H1 (cell line): ENCODE results near the gene B3GLCT. TPM values are rescaled to one million over a fixed set of nuclear protein-coding genes. Genes with fewer than 3 reads are reported as not detected.

Source experiments
- CTCF ChIA-PET: fragments of 300-600 bp; sonication (Branson Sonifier 250); formaldehyde crosslinking; loops from one replicate; lab custom pipeline; 2021; ENCODE audit not compliant: partially characterized antibody; lab: Charles Lee
- POLR2A ChIA-PET: fragments of 300-600 bp; sonication (Branson Sonifier 250); formaldehyde crosslinking; loops from one replicate; lab custom pipeline; 2021; ENCODE audit warnings: inconsistent platforms; ENCODE audit not compliant: partially characterized antibody; lab: Charles Lee
- DNase-seq, 2 experiments: peaks; one replicate each; pipeline versions ENCODE4 v3.0.0 to v3.0.0-alpha.2; 2010 to 2022; ENCODE audit warnings: low spot score in 2 of 2, low read depth in 1 of 2, mixed read lengths in 1 of 2
- FAIRE-seq: peaks from 2 replicates; lab custom pipeline; 2011; peaks lifted over from hg19 to GRCh38; lab: Jason Lieb, UNC
- H2AFZ ChIP-seq: 2 replicates; pipeline ENCODE4 v1.8.1; 2012; ENCODE audit warnings: low read length, inconsistent platforms
- H2AK5ac ChIP-seq: 2 replicates; pipeline ENCODE4 v1.6.1; 2013; ENCODE audit warnings: low read depth, low read length
- H2BK120ac ChIP-seq: replicated peaks from 2 replicates; pipeline ENCODE3; 2013; ENCODE audit warnings: low read depth, low read length, inconsistent platforms
- H2BK12ac ChIP-seq: 2 replicates; pipeline ENCODE4 v1.6.1; 2013; ENCODE audit warnings: low read depth, low read length
- H2BK15ac ChIP-seq: 2 replicates; pipeline ENCODE4 v1.6.1; 2013; ENCODE audit warnings: low read length
- H2BK20ac ChIP-seq: 2 replicates; pipeline ENCODE4 v1.6.1; 2013; ENCODE audit warnings: low read length
- H2BK5ac ChIP-seq: 2 replicates; pipeline ENCODE4 v1.6.1; 2013; ENCODE audit warnings: low read depth, low read length
- H3K14ac ChIP-seq: 2 replicates; pipeline ENCODE4 v1.6.1; 2013; ENCODE audit warnings: inconsistent platforms; ENCODE audit not compliant: insufficient read length
- H3K18ac ChIP-seq: 2 replicates; pipeline ENCODE4 v1.6.1; 2013; ENCODE audit warnings: low read length; ENCODE audit errors: extremely low read depth
- H3K23ac ChIP-seq: 2 replicates; pipeline ENCODE4 v1.6.1; 2013; ENCODE audit warnings: inconsistent platforms; ENCODE audit not compliant: insufficient read length
- H3K23me2 ChIP-seq: 2 replicates; pipeline ENCODE4 v1.6.1; 2013; ENCODE audit warnings: low read depth, low read length
- H3K27ac ChIP-seq: 2 replicates; pipeline ENCODE4 v1.6.1; 2011; ENCODE audit warnings: low read depth, low read length, inconsistent platforms
- H3K27me3 ChIP-seq, 4 experiments: replicated peaks in 1 of 4; 1 replicate in 1 of 4; 2 replicates in 3 of 4; pipeline versions ENCODE4 v1.6.1 to v1.8.1; 2011 to 2013; ENCODE audit warnings: low read length in 3 of 4, mild to moderate bottlenecking in 3 of 4, inconsistent platforms in 2 of 4, mixed read lengths in 2 of 4, moderate library complexity in 1 of 4; ENCODE audit not compliant: control insufficient read depth in 3 of 4, insufficient read depth in 3 of 4; ENCODE audit errors: extremely low read depth in 1 of 4
- H3K36me3 ChIP-seq, 4 experiments: 2 replicates each; pipeline versions ENCODE4 v1.6.1 to v1.8.1; 2011 to 2013; ENCODE audit warnings: mild to moderate bottlenecking in 4 of 4, low read length in 3 of 4, moderate library complexity in 2 of 4, control low read depth in 1 of 4, inconsistent platforms in 1 of 4; ENCODE audit not compliant: insufficient read depth in 4 of 4, control insufficient read depth in 2 of 4
- H3K4ac ChIP-seq: replicated peaks from 2 replicates; pipeline ENCODE3; 2013; ENCODE audit warnings: low read length, low read depth, mixed read lengths, inconsistent platforms; ENCODE audit not compliant: insufficient read length
- H3K4me1 ChIP-seq, 4 experiments: replicated peaks in 1 of 4; 1 replicate in 1 of 4; 2 replicates in 3 of 4; pipeline versions ENCODE4 v1.6.1 to v1.8.1; 2011 to 2013; ENCODE audit warnings: low read length in 3 of 4, inconsistent platforms in 2 of 4, mixed read lengths in 1 of 4; ENCODE audit not compliant: insufficient read depth in 4 of 4, control insufficient read depth in 3 of 4
- H3K4me2 ChIP-seq, 2 experiments: 2 replicates each; pipeline versions ENCODE4 v1.6.1 to v1.8.1; 2011 to 2013; ENCODE audit warnings: low read depth in 2 of 2, low read length in 2 of 2, control low read depth in 1 of 2, inconsistent platforms in 1 of 2, mild to moderate bottlenecking in 1 of 2; ENCODE audit not compliant: insufficient read depth in 1 of 2
- H3K4me3 ChIP-seq, 4 experiments: fragments of 200-600, 300-600 bp in 1 of 4; sonication (generic), shearing (Covaris generic), sonication (Bioruptor Twin) in 1 of 4; 2 replicates each; pipeline versions ENCODE4 v1.5.1 to v1.8.1; 2011 to 2016; ENCODE audit warnings: low read length in 4 of 4, low read depth in 3 of 4, control low read depth in 2 of 4, inconsistent platforms in 2 of 4, mild to moderate bottlenecking in 2 of 4, mixed read lengths in 1 of 4, moderate library complexity in 1 of 4; ENCODE audit not compliant: insufficient read depth in 2 of 4; ENCODE audit errors: extremely low read depth in 1 of 4
- H3K56ac ChIP-seq: replicated peaks from 2 replicates; pipeline ENCODE3; 2013; ENCODE audit warnings: low read depth, mild to moderate bottlenecking, mixed read lengths, low read length, inconsistent platforms; ENCODE audit not compliant: insufficient read length
- H3K79me1 ChIP-seq: 2 replicates; pipeline ENCODE4 v1.6.1; 2013; ENCODE audit warnings: low read depth, low read length, control low read depth
- H3K79me2 ChIP-seq, 2 experiments: 2 replicates each; pipeline versions ENCODE4 v1.6.1 to v1.8.1; 2012 to 2013; ENCODE audit warnings: low read length in 2 of 2, mild to moderate bottlenecking in 2 of 2, inconsistent platforms in 1 of 2; ENCODE audit not compliant: insufficient read depth in 2 of 2, control insufficient read depth in 1 of 2
- H3K9ac ChIP-seq, 4 experiments: replicated peaks in 1 of 4; 1 replicate in 1 of 4; 2 replicates in 3 of 4; pipeline versions ENCODE4 v1.6.1 to v1.8.1; 2011 to 2013; ENCODE audit warnings: low read depth in 3 of 4, low read length in 3 of 4, control low read depth in 2 of 4, mild to moderate bottlenecking in 2 of 4, moderate library complexity in 2 of 4, inconsistent platforms in 1 of 4; ENCODE audit errors: extremely low read depth in 1 of 4
- H3K9me3 ChIP-seq, 2 experiments: 2 replicates each; pipeline versions ENCODE4 v1.6.1 to v1.8.1; 2012 to 2013; ENCODE audit warnings: mild to moderate bottlenecking in 2 of 2, moderate library complexity in 2 of 2, control low read depth in 1 of 2, inconsistent platforms in 1 of 2, low read depth in 1 of 2, low read length in 1 of 2, mixed read lengths in 1 of 2; ENCODE audit not compliant: insufficient read depth in 2 of 2
- H4K20me1 ChIP-seq, 2 experiments: replicated peaks in 1 of 2; 2 replicates each; pipeline versions ENCODE3 to v1.8.1; 2011 to 2013; ENCODE audit warnings: inconsistent platforms in 2 of 2, low read length in 2 of 2, mild to moderate bottlenecking in 1 of 2; ENCODE audit not compliant: insufficient read depth in 2 of 2, control insufficient read depth in 1 of 2
- H4K5ac ChIP-seq: 2 replicates; pipeline ENCODE4 v1.6.1; 2013; ENCODE audit warnings: low read length, low read depth, mixed read lengths, inconsistent platforms; ENCODE audit not compliant: insufficient read length
- H4K8ac ChIP-seq: 2 replicates; pipeline ENCODE4 v1.8.0; 2013; ENCODE audit warnings: mild to moderate bottlenecking, moderate library complexity, low read length, inconsistent platforms; ENCODE audit not compliant: insufficient read depth; ENCODE audit errors: extremely low read depth
- H4K91ac ChIP-seq: replicated peaks from 2 replicates; pipeline ENCODE3; 2013; ENCODE audit warnings: low read length, mixed read lengths, inconsistent platforms; ENCODE audit not compliant: insufficient read length
- ASH2L ChIP-seq: fragments of 200-600, 300-600 bp; sonication (generic); IDR thresholded peaks from one replicate; pipeline ENCODE4 v1.7.1; 2017; ENCODE audit warnings: low read length
- KDM1A ChIP-seq: fragments of 200-600, 300-600 bp; sonication (generic); IDR thresholded peaks from 2 replicates; pipeline ENCODE4 v1.7.1; 2016; ENCODE audit warnings: mild to moderate bottlenecking, low read length, borderline replicate concordance
- MAFK ChIP-seq: IDR thresholded peaks from 2 replicates; pipeline ENCODE4 v1.6.1; 2012; ENCODE audit warnings: low read depth, mild to moderate bottlenecking, improper control_type of control experiment, low read length
- RAD21 ChIP-seq, 2 experiments: IDR thresholded peaks in 1 of 2; conservative IDR thresholded peaks in 1 of 2; 2 replicates each; pipeline ENCODE4 v1.6.1; 2011; ENCODE audit warnings: low read depth in 2 of 2, low read length in 2 of 2, improper control_type of control experiment in 1 of 2, inconsistent platforms in 1 of 2, mild to moderate bottlenecking in 1 of 2, moderate library complexity in 1 of 2
- WGBS, 2 experiments: shearing (Covaris generic) in 1 of 2; methylation state at CpG; one replicate each; pipeline versions ENCODE4 v1.1.6 to v1.1.7; 2013 to 2015; ENCODE audit warnings: low lambda C conversion rate in 2 of 2, mixed read lengths in 2 of 2, inconsistent platforms in 1 of 2, low coverage in 1 of 2, missing lambda C conversion rate in 1 of 2; ENCODE audit not compliant: insufficient replicate concordance in 2 of 2, insufficient coverage in 1 of 2, insufficient read length in 1 of 2; ENCODE audit errors: extremely low coverage in 1 of 2, missing lambda C conversion rate in 1 of 2; 5-methylcytosine and 5-hydroxymethylcytosine counted together
- polyA plus RNA-seq, 7 experiments: library from polyadenylated mRNA; depleted of rRNA in 3 of 7; stranded (reverse) in 5 of 7; unstranded in 2 of 7; fragments of >200 nt in 5 of 7; fragments of 200-250 nt in 2 of 7; gene quantifications; 1 replicate in 5 of 7; 2 replicates in 1 of 7; 4 replicates in 1 of 7; pipeline versions ENCODE4 v1.2.1 to v1.2.3, GENCODE V29; 2011 to 2013; ENCODE audit warnings: missing spikeins in 2 of 7, mixed read lengths in 2 of 7
- total RNA-seq: library from RNA; stranded (reverse); fragmentation: NEBNext Ultra II Directional; extraction: Animal tissue kit (Norgen Biotek cat#: 25700); gene quantifications from 2 replicates; pipeline ENCODE4 v1.2.1, GENCODE V29; 2021
- TF ChIP-seq, protein P1 (sequence below), 3 experiments: IDR thresholded peaks; 1 replicate in 2 of 3; 2 replicates in 1 of 3; pipeline versions ENCODE4 v1.5.1 to v1.6.1; 2011; ENCODE audit warnings: low read length in 3 of 3, mild to moderate bottlenecking in 3 of 3, inconsistent platforms in 2 of 3, low read depth in 1 of 3, moderate library complexity in 1 of 3; ENCODE audit not compliant: insufficient read depth in 1 of 3; ENCODE audit errors: control extremely low read depth in 1 of 3

The B3GLCT gene
- total and polyA plus RNA-seq, 2 of the 8 experiments (the other 6 are each of a cell fraction or from before 2014, with no cell fraction given): 1.5 to 4.1 TPM

DNA sequence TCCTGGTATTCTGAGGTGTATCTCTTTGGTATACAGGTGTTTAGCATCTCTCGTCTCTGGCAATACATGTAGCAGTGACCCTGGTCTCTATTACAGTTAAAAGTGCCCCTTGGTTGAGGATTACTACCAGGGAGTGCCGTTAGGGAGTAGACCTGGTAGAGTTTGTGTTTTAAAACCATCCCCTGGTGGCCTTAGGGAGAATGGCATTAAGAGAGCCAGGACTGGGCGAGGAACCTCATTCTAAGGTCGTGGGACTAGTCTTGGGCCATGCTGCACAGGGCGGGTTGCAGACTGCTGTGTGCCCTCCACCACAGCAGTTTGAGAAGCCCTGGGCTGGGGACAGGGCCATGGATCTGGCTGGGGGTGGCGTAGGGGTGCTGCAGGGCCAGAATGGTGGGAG is 35.0 kb downstream of the B3GLCT start:
- H3K23ac ChIP-seq: no peak overlapping the region

More for the DNA sequence above, 35.0 kb downstream of the B3GLCT start:
- Histone ChIP-seq H3K27ac (no peak overlapping the region), H2BK5ac (no peak overlapping the region), H4K91ac (no peak overlapping the region), H3K56ac (no peak overlapping the region), H2BK120ac (no peak overlapping the region), H2BK12ac (peak overlapping the region; percentile 50; the same call in 1 of the 2 replicates), H3K18ac (no peak overlapping the region), H3K9me3 (no peaks in the 10 kb centered on the region), H2BK15ac (no peak overlapping the region), H3K27me3 (no peaks in the 10 kb centered on the region), H3K14ac (no peak overlapping the region), H4K8ac (peak overlapping the region; percentile 38; the same call in 1 of the 2 replicates), H3K4me3 (no peak overlapping the region), H3K23me2 (no peaks in the 10 kb centered on the region), H3K4me2 (no peak overlapping the region), H2AFZ (no peak overlapping the region), H3K4me1 (no peaks in the 10 kb centered on the region; a peak in 1 of 7 replicates), H3K79me1 (no peaks in the 10 kb centered on the region), H3K4ac (no peak overlapping the region), H3K36me3 (no peaks in the 10 kb centered on the region), H3K9ac (no peak overlapping the region), H3K79me2 (no peaks in the 10 kb centered on the region), H2AK5ac (no peak overlapping the region), H2BK20ac (no peak overlapping the region), H4K5ac (no peak overlapping the region), H4K20me1 (no peaks in the 10 kb centered on the region)
- TF ChIP-seq KDM1A: no peak
- TF ChIP-seq, protein P1, sequence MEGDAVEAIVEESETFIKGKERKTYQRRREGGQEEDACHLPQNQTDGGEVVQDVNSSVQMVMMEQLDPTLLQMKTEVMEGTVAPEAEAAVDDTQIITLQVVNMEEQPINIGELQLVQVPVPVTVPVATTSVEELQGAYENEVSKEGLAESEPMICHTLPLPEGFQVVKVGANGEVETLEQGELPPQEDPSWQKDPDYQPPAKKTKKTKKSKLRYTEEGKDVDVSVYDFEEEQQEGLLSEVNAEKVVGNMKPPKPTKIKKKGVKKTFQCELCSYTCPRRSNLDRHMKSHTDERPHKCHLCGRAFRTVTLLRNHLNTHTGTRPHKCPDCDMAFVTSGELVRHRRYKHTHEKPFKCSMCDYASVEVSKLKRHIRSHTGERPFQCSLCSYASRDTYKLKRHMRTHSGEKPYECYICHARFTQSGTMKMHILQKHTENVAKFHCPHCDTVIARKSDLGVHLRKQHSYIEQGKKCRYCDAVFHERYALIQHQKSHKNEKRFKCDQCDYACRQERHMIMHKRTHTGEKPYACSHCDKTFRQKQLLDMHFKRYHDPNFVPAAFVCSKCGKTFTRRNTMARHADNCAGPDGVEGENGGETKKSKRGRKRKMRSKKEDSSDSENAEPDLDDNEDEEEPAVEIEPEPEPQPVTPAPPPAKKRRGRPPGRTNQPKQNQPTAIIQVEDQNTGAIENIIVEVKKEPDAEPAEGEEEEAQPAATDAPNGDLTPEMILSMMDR (IDR thresholded peaks at IDR 0.05; ENCODE audit: control extremely low read depth in 1 of 3, insufficient read depth in 1 of 3, low read depth in 1 of 3, low read length in 3 of 3): peak in 2 of 3 experiments; percentile 44 to 56; a peak in 3 of 4 replicates
- TF ChIP-seq MAFK: no peak
- TF ChIP-seq RAD21 (IDR thresholded peaks at IDR 0.05 in 1 of 2, conservative IDR thresholded peaks at IDR 0.05 in 1 of 2; ENCODE audit: low read depth in 2 of 2, low read length in 2 of 2): peak; percentile 20 to 42; a peak in 3 of 4 replicates
- TF ChIP-seq ASH2L: no peak
- DNase-seq: no peak
- no peak for FAIRE-seq
- ChIA-PET CTCF (interaction anchor here (0.8 to 9.7 kb wide), 17 partner anchors 11 to 758 kb away, joined by 3 to 114 read pairs (median 9); partner anchors contain the start of gene B3GLCT), POLR2A (no interaction called here)
- WGBS, 2 experiments: 78% methylated on average over 6 of the region's 6 CpGs; no CpG with 5 or more reads in 1 of the 2 experiments
